MM.1S (cell line): ENCODE results near the gene DHRS1.

Source experiments
- CTCF ChIP-seq: fragments of 300-600 bp; sonication (generic); IDR thresholded peaks from 2 replicates; pipeline ENCODE4 v1.5.1; 2016; ENCODE audit warnings: antibody characterized with exemption, low read length, mixed read lengths
- EZH2 ChIP-seq: fragments of 300-600 bp; sonication (generic); optimal IDR thresholded peaks from 2 replicates; pipeline ENCODE3; 2017; ENCODE audit warnings: low read depth, mild to moderate bottlenecking, antibody characterized with exemption, low read length, mixed read lengths

GRCh38 chr14:24296341-24297157 lies 3.0 kb downstream of the DHRS1 start:
- TF ChIP-seq CTCF (peak; percentile 64), EZH2 (no peak)
